ENCODE data around the gene TELO2. TPM values are rescaled to one million over a fixed set of nuclear protein-coding genes. Genes with fewer than 3 reads are reported as not detected.

TELO2 gene
- total and polyA plus RNA-seq, 11 donors = 11.8 to 29.6 (median 17.0) TPM

GRCh38 chr16:1531638-1531910, 38.4 kb downstream of the TELO2 start:
- DNase-seq (peak in 2 of 5 donors; percentile 10 to 68), ATAC-seq (no peak)
- WGBS, 4 donors = 56 to 77% (median 63%) methylated on average over 14 of the region's 14 CpGs
- Histone ChIP-seq H3K9me3 (no peaks in the 10 kb centered on the region), H3K4me3 (peak overlapping the region in 11 of 12 donors; percentile 6 to 93 (median 88)), H3K27me3 (peaks cover 0 to 17% (median 0%) of the 10 kb centered on the region in 9 donors), H3K27ac (peak overlapping the region; percentile 92 to 99 (median 96)), H3K4me1 (peaks cover 14 to 82% (median 64%) of the 10 kb centered on the region in 12 donors), H3K36me3 (peaks cover 0 to 13% (median 7%) of the 10 kb centered on the region in 9 donors)
- no peak for TF ChIP-seq CTCF (IDR thresholded peaks at IDR 0.05)
- TF ChIP-seq POLR2A (IDR thresholded peaks at IDR 0.05) = no peak
- intact Hi-C loops (cut with DNase I) = loop anchor here in 4 of 10 donors (1.0 to 5.0 kb wide), 3 partner anchors 39 to 81 kb away; partner anchors contain the start of genes TELO2 (in 2 of the 4), CRAMP1 (in 1 of the 4) and IFT140 (in 1 of the 4)

GRCh38 chr16:1532081-1532760, 39.1 kb downstream of the TELO2 start:
- peaks cover 0 to 19% (median 14%) of the 10 kb centered on the region in 9 donors for H3K36me3 ChIP-seq
- no peaks in the 10 kb centered on the region for H3K9me3 ChIP-seq
- TF ChIP-seq CTCF (IDR thresholded peaks at IDR 0.05) (no peak), POLR2A (IDR thresholded peaks at IDR 0.05) (peak in 1 of 2 donors; percentile 52)
- H3K27me3 ChIP-seq = peaks cover 0 to 17% (median 0%) of the 10 kb centered on the region in 9 donors
- DNase-seq (peak; percentile 58 to 94 (median 89)), ATAC-seq (peak; percentile 76 to 90 (median 78))
- H3K27ac ChIP-seq = peak overlapping the region; percentile 92 to 99 (median 96)
- intact Hi-C loops (cut with DNase I) = loop anchor here in 3 of 10 donors (1.0 to 5.0 kb wide), 4 partner anchors 13 to 80 kb away; partner anchors contain the start of genes TELO2 (in 2 of the 3), CRAMP1 (in 1 of the 3) and IFT140 (in 1 of the 3)
- H3K4me1 ChIP-seq = peaks cover 10 to 83% (median 65%) of the 10 kb centered on the region in 12 donors
- peak overlapping the region in 11 of 12 donors; percentile 9 to 93 (median 88) for H3K4me3 ChIP-seq
- 9 to 17% (median 13%) methylated on average over 27 to 28 of the region's 28 CpGs for WGBS, 4 donors

GRCh38 chr16:1532771-1533170, 39.6 kb downstream of the TELO2 start:
- peak overlapping the region; percentile 92 to 99 (median 96) for H3K27ac ChIP-seq
- no peaks in the 10 kb centered on the region for H3K9me3 ChIP-seq
- DNase-seq (peak in 2 of 5 donors; percentile 19 to 60), ATAC-seq (peak; percentile 0 to 12 (median 4))
- WGBS, 4 donors = 31 to 47% (median 39%) methylated on average over 9 to 10 of the region's 10 CpGs
- peak overlapping the region in 11 of 12 donors; percentile 66 to 93 (median 88) for H3K4me3 ChIP-seq
- intact Hi-C loops (cut with DNase I) = loop anchor here in 4 of 10 donors (1.0 to 5.0 kb wide), 5 partner anchors 11 to 80 kb away; partner anchors contain the start of genes TELO2 (in 2 of the 4), CRAMP1 (in 1 of the 4) and IFT140 (in 1 of the 4)
- H3K4me1 ChIP-seq = peaks cover 8 to 83% (median 65%) of the 10 kb centered on the region in 12 donors
- H3K27me3 ChIP-seq = peaks cover 0 to 17% (median 0%) of the 10 kb centered on the region in 9 donors
- H3K36me3 ChIP-seq = peaks cover 0 to 25% (median 19%) of the 10 kb centered on the region in 9 donors
- no peak for TF ChIP-seq CTCF (IDR thresholded peaks at IDR 0.05)
- TF ChIP-seq POLR2A (IDR thresholded peaks at IDR 0.05) = no peak

- peaks cover 8 to 83% (median 66%) of the 10 kb centered on the region in 12 donors for H3K4me1 ChIP-seq
- ATAC-seq = peak; percentile 52 to 76 (median 62)
- H3K27me3 ChIP-seq = peaks cover 0 to 17% (median 0%) of the 10 kb centered on the region in 9 donors
- intact Hi-C loops (cut with DNase I) = loop anchor here in 4 of 10 donors (1.0 to 5.0 kb wide), 4 partner anchors 10 to 79 kb away; partner anchors contain the start of genes TELO2 (in 2 of the 4), CRAMP1 (in 1 of the 4) and IFT140 (in 1 of the 4)
- 26 to 42% (median 37%) methylated on average over 17 to 27 of the region's 27 CpGs for WGBS, 4 donors
- H3K36me3 ChIP-seq = peaks cover 0 to 32% (median 26%) of the 10 kb centered on the region in 9 donors
- TF ChIP-seq POLR2A (IDR thresholded peaks at IDR 0.05) (peak in 1 of 2 donors; percentile 93), CTCF (IDR thresholded peaks at IDR 0.05) (no peak)
- peak; percentile 87 to 91 (median 90) for DNase-seq
- H3K4me3 ChIP-seq = peak within 1 kb of the TSS; percentile 66 to 93 (median 87)
- H3K9me3 ChIP-seq = no peaks in the 10 kb centered on the region
- H3K27ac ChIP-seq = peak within 1 kb of the TSS; percentile 92 to 99 (median 96)
Observed at GRCh38 chr16:1533443-1533951, 40.3 kb downstream of the TELO2 start, which contains the start of gene TMEM204. TMEM204 (plus strand) TSS chr16:1533666; CDS start chr16:1534276, 610 bp downstream.
